H9 (cell line): Measurements from ENCODE around the gene F2. TPM values are rescaled to one million over a fixed set of nuclear protein-coding genes. Genes with fewer than 3 reads are reported as not detected.

Experiments used
- DNase-seq: peaks from one replicate; pipeline ENCODE4 v3.0.0-alpha.2; 2017
- H2AFZ ChIP-seq: one replicate; pipeline ENCODE4 v1.6.1; 2013; ENCODE audit warnings: mild to moderate bottlenecking, low read length, control low read depth, moderate library complexity
- H2AK5ac ChIP-seq: 2 replicates; pipeline ENCODE4 v1.6.1; 2013; ENCODE audit warnings: low read length, control low read depth, mixed read lengths; ENCODE audit not compliant: insufficient read length
- H2BK120ac ChIP-seq: one replicate; pipeline ENCODE4 v1.6.1; 2013; ENCODE audit warnings: low read depth, mild to moderate bottlenecking, low read length, control low read depth, inconsistent platforms; ENCODE audit not compliant: poor library complexity, severe bottlenecking
- H2BK12ac ChIP-seq: 2 replicates; pipeline ENCODE4 v1.6.1; 2013; ENCODE audit warnings: low read length, control low read depth, mixed read lengths, low read depth; ENCODE audit not compliant: insufficient read length
- H2BK15ac ChIP-seq: 2 replicates; pipeline ENCODE4 v1.6.1; 2013; ENCODE audit warnings: low read depth, low read length, control low read depth
- H2BK20ac ChIP-seq: one replicate; pipeline ENCODE4 v1.6.1; 2013; ENCODE audit warnings: low read depth, mild to moderate bottlenecking, low read length, control low read depth, inconsistent platforms; ENCODE audit not compliant: poor library complexity, severe bottlenecking
- H2BK5ac ChIP-seq: 2 replicates; pipeline ENCODE4 v1.6.1; 2013; ENCODE audit warnings: low read length, control low read depth, mixed read lengths; ENCODE audit not compliant: insufficient read length
- H3K14ac ChIP-seq: 2 replicates; pipeline ENCODE4 v1.6.1; 2013; ENCODE audit warnings: low read length, control low read depth; ENCODE audit not compliant: insufficient read depth
- H3K18ac ChIP-seq: 2 replicates; pipeline ENCODE4 v1.6.1; 2013; ENCODE audit warnings: low read depth, mild to moderate bottlenecking, mixed read lengths, low read length, control low read depth; ENCODE audit not compliant: insufficient read length
- H3K23ac ChIP-seq: 2 replicates; pipeline ENCODE4 v1.6.1; 2013; ENCODE audit warnings: low read length, control low read depth, mixed read lengths, low read depth; ENCODE audit not compliant: insufficient read length
- H3K23me2 ChIP-seq: 2 replicates; pipeline ENCODE4 v1.6.1; 2013; ENCODE audit warnings: low read depth, mild to moderate bottlenecking, mixed read lengths, low read length, control low read depth; ENCODE audit not compliant: insufficient read length, poor library complexity, severe bottlenecking
- H3K27ac ChIP-seq: 2 replicates; pipeline ENCODE4 v1.5.1; 2013; ENCODE audit warnings: low read length, control low read depth, mixed read lengths, low read depth; ENCODE audit not compliant: insufficient read length
- H3K27me3 ChIP-seq: 2 replicates; pipeline ENCODE4 v1.6.1; 2013; ENCODE audit warnings: low read length, control low read depth, inconsistent platforms; ENCODE audit not compliant: insufficient read depth
- H3K4ac ChIP-seq: 2 replicates; pipeline ENCODE4 v1.6.1; 2013; ENCODE audit warnings: low read depth, mild to moderate bottlenecking, control low read depth, inconsistent platforms, low read length, moderate library complexity
- H3K4me1 ChIP-seq: 2 replicates; pipeline ENCODE4 v1.6.1; 2013; ENCODE audit warnings: low read length, control low read depth, inconsistent platforms; ENCODE audit not compliant: insufficient read depth
- H3K4me2 ChIP-seq: 2 replicates; pipeline ENCODE4 v1.6.1; 2013; ENCODE audit warnings: low read length, control low read depth, mixed read lengths; ENCODE audit not compliant: insufficient read length, insufficient read depth
- H3K56ac ChIP-seq: 2 replicates; pipeline ENCODE4 v1.6.1; 2013; ENCODE audit warnings: low read depth, mild to moderate bottlenecking, mixed read lengths, low read length, control low read depth; ENCODE audit not compliant: insufficient read length
- H3K79me1 ChIP-seq: 2 replicates; pipeline ENCODE4 v1.6.1; 2013; ENCODE audit warnings: low read depth, mild to moderate bottlenecking, moderate library complexity, low read length, control low read depth, inconsistent platforms; ENCODE audit not compliant: insufficient read depth, poor library complexity, severe bottlenecking
- H3K79me2 ChIP-seq: 2 replicates; pipeline ENCODE4 v1.6.1; 2013; ENCODE audit warnings: low read length, control low read depth, inconsistent platforms; ENCODE audit not compliant: insufficient read depth
- H3K9ac ChIP-seq: 2 replicates; pipeline ENCODE4 v1.6.1; 2013; ENCODE audit warnings: low read length, control low read depth, mixed read lengths; ENCODE audit not compliant: insufficient read length; ENCODE audit errors: extremely low read depth
- H3K9me3 ChIP-seq: one replicate; pipeline ENCODE4 v1.6.1; 2013; ENCODE audit warnings: low read depth, low read length, inconsistent platforms; ENCODE audit not compliant: control insufficient read depth
- H3T11ph ChIP-seq: one replicate; pipeline ENCODE4 v1.6.1; 2013; ENCODE audit warnings: mild to moderate bottlenecking, low read length, control low read depth, inconsistent platforms
- H4K20me1 ChIP-seq: one replicate; pipeline ENCODE4 v1.6.1; 2013; ENCODE audit not compliant: control insufficient read depth, insufficient read length, insufficient read depth
- H4K5ac ChIP-seq: 2 replicates; pipeline ENCODE4 v1.6.1; 2013; ENCODE audit warnings: low read depth, mild to moderate bottlenecking, mixed read lengths, low read length, control low read depth; ENCODE audit not compliant: insufficient read length
- H4K8ac ChIP-seq: replicated peaks from 2 replicates; pipeline ENCODE4 v1.6.1; 2013; ENCODE audit warnings: low read length, control low read depth, mixed read lengths, low read depth; ENCODE audit not compliant: insufficient read length
- H4K91ac ChIP-seq: 2 replicates; pipeline ENCODE4 v1.6.1; 2013; ENCODE audit warnings: low read depth, mild to moderate bottlenecking, moderate library complexity, mixed read lengths, low read length, control low read depth; ENCODE audit not compliant: insufficient read length
- H3K27ac Mint-ChIP-seq, 3 experiments: 2 replicates in 2 of 3; 3 replicates in 1 of 3; pipeline ENCODE4 v1.8.0; 2020 to 2021; ENCODE audit warnings: mixed read lengths in 3 of 3, mild to moderate bottlenecking in 1 of 3, moderate library complexity in 1 of 3
- H3K27me3 Mint-ChIP-seq: 2 replicates; pipeline ENCODE4 v1.8.0; 2021; ENCODE audit warnings: low read depth, mild to moderate bottlenecking, moderate library complexity, mixed read lengths
- H3K36me3 Mint-ChIP-seq, 3 experiments: 2 replicates in 2 of 3; 3 replicates in 1 of 3; pipeline ENCODE4 v1.8.0; 2020 to 2021; ENCODE audit warnings: low read depth in 3 of 3, mixed read lengths in 3 of 3; ENCODE audit not compliant: insufficient read depth in 1 of 3
- H3K4me1 Mint-ChIP-seq, 2 experiments: 2 replicates each; pipeline ENCODE4 v1.8.0; 2020; ENCODE audit warnings: mixed read lengths in 2 of 2
- H3K4me3 Mint-ChIP-seq, 2 experiments: 2 replicates in 1 of 2; 3 replicates in 1 of 2; pipeline ENCODE4 v1.8.0; 2020 to 2021; ENCODE audit warnings: mild to moderate bottlenecking in 2 of 2, mixed read lengths in 2 of 2, moderate library complexity in 1 of 2
- H3K9me3 Mint-ChIP-seq, 2 experiments: 2 replicates in 1 of 2; 3 replicates in 1 of 2; pipeline ENCODE4 v1.8.0; 2020; ENCODE audit warnings: mild to moderate bottlenecking in 2 of 2, mixed read lengths in 2 of 2, moderate library complexity in 1 of 2
- WGBS: extraction: QIAGEN DNeasy Blood & Tissue Kit; methylation state at CpG from one replicate; pipeline ENCODE4 v1.1.7; 2013; ENCODE audit warnings: missing lambda C conversion rate, low lambda C conversion rate, mixed read lengths; ENCODE audit not compliant: insufficient read length; ENCODE audit errors: extremely low coverage; 5-methylcytosine and 5-hydroxymethylcytosine counted together
- total RNA-seq: library from RNA; stranded (reverse); gene quantifications from 2 replicates; pipeline ENCODE4 v1.2.1, GENCODE V29; 2021
- TF ChIP-seq, protein P1 (sequence below): fragments of 200-600 bp; sonication (generic); conservative IDR thresholded peaks from 3 replicates; pipeline ENCODE4 v1.8.0; 2021; ENCODE audit warnings: antibody characterized with exemption, mild to moderate bottlenecking

The F2 gene
- total RNA-seq, 1 experiment from 2014 or later: not detected

DNA sequence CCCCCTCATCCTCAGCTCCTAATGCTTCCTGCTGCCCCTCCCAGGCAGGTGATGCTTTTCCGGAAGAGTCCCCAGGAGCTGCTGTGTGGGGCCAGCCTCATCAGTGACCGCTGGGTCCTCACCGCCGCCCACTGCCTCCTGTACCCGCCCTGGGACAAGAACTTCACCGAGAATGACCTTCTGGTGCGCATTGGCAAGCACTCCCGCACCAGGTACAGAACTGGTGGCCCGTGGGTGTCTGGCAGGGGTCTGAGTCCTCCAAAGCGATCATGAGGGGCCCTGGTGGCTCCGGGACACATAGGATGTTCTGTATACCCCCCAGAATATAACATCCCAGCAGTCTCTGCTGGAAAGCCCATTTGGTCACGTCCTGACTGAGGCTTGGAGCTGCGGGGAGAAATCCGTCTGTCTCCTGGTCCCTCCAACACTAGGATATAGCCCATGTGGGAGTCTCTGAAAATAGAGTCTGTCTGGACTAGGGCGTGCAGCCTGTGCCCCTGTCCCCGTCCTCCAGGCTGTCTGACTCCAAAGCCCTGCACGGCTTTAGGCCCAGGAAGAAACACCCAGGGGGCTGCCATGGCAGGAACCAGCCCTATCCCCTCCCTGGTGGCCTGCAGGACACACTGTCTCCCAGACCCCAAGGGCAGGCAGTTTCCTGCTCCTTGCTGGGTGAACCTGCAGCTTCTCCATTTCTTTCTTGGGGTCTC is 9.1 kb downstream of the F2 start:
- no CpG with 5 or more reads among the region's 17 CpGs for WGBS
- H3K27me3 Mint-ChIP-seq: no peaks in the 10 kb centered on the region; the same call in none of the 2 replicates
- Histone ChIP-seq H3K27ac (no peak overlapping the region), H2BK12ac (no peak overlapping the region), H3K4ac (no peak overlapping the region), H2AFZ (no peak overlapping the region), H3K14ac (no peak overlapping the region), H2BK5ac (no peak overlapping the region), H2BK15ac (no peak overlapping the region), H2BK20ac (no peak overlapping the region), H3K79me2 (no peaks in the 10 kb centered on the region), H2AK5ac (no peak overlapping the region), H4K8ac (no peak overlapping the region), H3K9me3 (no peaks in the 10 kb centered on the region), H3K18ac (no peak overlapping the region), H3K23ac (no peak overlapping the region), H3K4me2 (no peak overlapping the region), H3K79me1 (no peaks in the 10 kb centered on the region), H3K4me1 (0 out of 2 replicates have a peak, but pooled peaks cover 3% of the 10 kb centered on the region), H3K56ac (no peak overlapping the region), H3K27me3 (no peaks in the 10 kb centered on the region), H2BK120ac (no peak overlapping the region), H3K9ac (no peak overlapping the region), H3T11ph (no peak overlapping the region), H4K91ac (no peak overlapping the region), H4K20me1 (no peaks in the 10 kb centered on the region), H4K5ac (no peak overlapping the region), H3K23me2 (no peaks in the 10 kb centered on the region)
- H3K4me3 Mint-ChIP-seq: no peak overlapping the region
- H3K9me3 Mint-ChIP-seq: no peaks in the 10 kb centered on the region
- peaks cover 9 to 15% of the 10 kb centered on the region in 2 experiments for H3K4me1 Mint-ChIP-seq
- no peak for DNase-seq
- TF ChIP-seq, protein P1, sequence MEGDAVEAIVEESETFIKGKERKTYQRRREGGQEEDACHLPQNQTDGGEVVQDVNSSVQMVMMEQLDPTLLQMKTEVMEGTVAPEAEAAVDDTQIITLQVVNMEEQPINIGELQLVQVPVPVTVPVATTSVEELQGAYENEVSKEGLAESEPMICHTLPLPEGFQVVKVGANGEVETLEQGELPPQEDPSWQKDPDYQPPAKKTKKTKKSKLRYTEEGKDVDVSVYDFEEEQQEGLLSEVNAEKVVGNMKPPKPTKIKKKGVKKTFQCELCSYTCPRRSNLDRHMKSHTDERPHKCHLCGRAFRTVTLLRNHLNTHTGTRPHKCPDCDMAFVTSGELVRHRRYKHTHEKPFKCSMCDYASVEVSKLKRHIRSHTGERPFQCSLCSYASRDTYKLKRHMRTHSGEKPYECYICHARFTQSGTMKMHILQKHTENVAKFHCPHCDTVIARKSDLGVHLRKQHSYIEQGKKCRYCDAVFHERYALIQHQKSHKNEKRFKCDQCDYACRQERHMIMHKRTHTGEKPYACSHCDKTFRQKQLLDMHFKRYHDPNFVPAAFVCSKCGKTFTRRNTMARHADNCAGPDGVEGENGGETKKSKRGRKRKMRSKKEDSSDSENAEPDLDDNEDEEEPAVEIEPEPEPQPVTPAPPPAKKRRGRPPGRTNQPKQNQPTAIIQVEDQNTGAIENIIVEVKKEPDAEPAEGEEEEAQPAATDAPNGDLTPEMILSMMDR: no peak
- H3K36me3 Mint-ChIP-seq: no peaks in the 10 kb centered on the region
- no peak overlapping the region for H3K27ac Mint-ChIP-seq
